Activated CD8-positive, alpha-beta T cell treated with anti-CD3 and anti-CD28 coated beads for 36 hours (primary cell): ENCODE results near the gene GPATCH8. TPM values are rescaled to one million over a fixed set of nuclear protein-coding genes. Genes with fewer than 3 reads are reported as not detected.
A peak's percentile ranks its signal among the peaks of the same experiment; 100 is the strongest.
"Not testable (repeated sequence)": the region's sequence is repeated elsewhere in the genome, so short reads cannot be mapped to it uniquely, and the experiment has no call there.

Experiments used
- ATAC-seq: fragments of 200-7000 bp; cut with Tn5 transposase; one replicate; pipeline ENCODE4 v1.10.0; 2021; ENCODE audit warnings: mild to moderate bottlenecking, moderate library complexity
- CTCF ChIA-PET: fragments of 350-600 bp; sonication (Branson Sonifier 250); formaldehyde crosslinking; loops from one replicate; lab custom pipeline; 2021; ENCODE audit warnings: antibody characterized with exemption; lab: Charles Lee
- POLR2A ChIA-PET: fragments of 350-600 bp; sonication (Branson Sonifier 250); formaldehyde crosslinking; loops from one replicate; lab custom pipeline; 2021; ENCODE audit warnings: antibody characterized with exemption; lab: Charles Lee
- DNase-seq: peaks from one replicate; pipeline ENCODE4 v3.0.0-alpha.2; 2020
- H3K27ac Mint-ChIP-seq: one replicate; pipeline ENCODE4 v1.8.0; 2021; ENCODE audit warnings: mild to moderate bottlenecking, mixed read lengths
- H3K27me3 Mint-ChIP-seq: one replicate; pipeline ENCODE4 v1.8.0; 2021; ENCODE audit warnings: mixed read lengths
- H3K36me3 Mint-ChIP-seq: one replicate; pipeline ENCODE4 v1.8.0; 2021; ENCODE audit warnings: low read depth, mixed read lengths
- H3K4me1 Mint-ChIP-seq: one replicate; pipeline ENCODE4 v1.8.0; 2021; ENCODE audit warnings: low read depth, mixed read lengths
- H3K4me3 Mint-ChIP-seq: one replicate; pipeline ENCODE4 v1.8.0; 2021; ENCODE audit warnings: mild to moderate bottlenecking, moderate library complexity, mixed read lengths
- H3K9me3 Mint-ChIP-seq: one replicate; pipeline ENCODE4 v1.8.0; 2021; ENCODE audit warnings: mixed read lengths
- intact Hi-C: fragments of 100-400 bp; cut with micrococcal nuclease; formaldehyde crosslinking; loops from one replicate; pipeline ENCODE4 v1.10.0; 2022
- total RNA-seq, 2 experiments: library from RNA; stranded (reverse); gene quantifications; one replicate each; pipeline ENCODE4 v1.2.3, GENCODE V29; 2021
- TF ChIP-seq, protein P1 (sequence below): fragments of 200-600 bp; IDR thresholded peaks from one replicate; pipeline ENCODE4 v1.8.0; 2022; ENCODE audit warnings: antibody characterized with exemption, mild to moderate bottlenecking

Gene GPATCH8
- total RNA-seq, 2 experiments from 2014 or later, result 34.0 to 36.8 TPM

DNA sequence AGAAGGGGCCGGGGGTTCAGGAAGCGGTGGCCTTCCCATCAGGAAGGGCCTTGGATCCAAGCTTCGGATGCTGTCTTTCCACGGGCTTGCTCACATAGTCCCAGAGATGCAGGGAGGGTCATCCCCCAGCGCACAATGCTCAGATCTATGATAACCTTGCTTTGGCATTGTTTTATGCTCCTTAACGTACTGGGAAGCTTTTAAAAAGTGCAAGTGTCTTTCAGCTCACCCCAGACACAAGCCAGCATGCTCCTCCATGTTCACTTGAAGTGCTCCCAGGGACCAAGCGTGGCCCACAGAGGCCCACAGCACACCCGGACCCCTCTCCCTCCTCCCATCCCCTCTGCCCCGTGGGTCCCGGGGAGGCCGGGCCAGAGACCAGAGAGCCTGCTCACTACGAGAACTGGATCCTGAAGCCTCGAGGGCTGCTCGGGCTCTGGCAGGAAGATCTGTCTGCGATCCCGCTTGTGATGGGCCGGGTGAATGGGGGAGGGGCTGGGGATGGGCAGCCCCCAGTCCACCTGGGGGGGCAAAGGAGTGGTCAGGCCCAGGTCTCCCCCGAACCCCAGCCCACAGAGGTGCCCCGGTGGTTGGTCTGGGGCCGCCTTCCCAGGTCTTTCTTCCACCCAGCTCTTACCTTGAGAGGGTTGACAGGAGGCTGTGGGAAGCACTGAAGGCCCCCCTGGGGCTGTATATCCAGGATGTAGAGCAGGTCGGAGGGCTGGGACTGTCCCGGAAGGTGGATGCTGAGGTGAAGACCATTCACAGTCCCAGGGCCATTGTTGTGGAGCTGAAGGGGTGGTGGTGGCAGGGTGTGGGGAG lies 127.8 kb downstream of the GPATCH8 start:
- TF ChIP-seq, protein P1, sequence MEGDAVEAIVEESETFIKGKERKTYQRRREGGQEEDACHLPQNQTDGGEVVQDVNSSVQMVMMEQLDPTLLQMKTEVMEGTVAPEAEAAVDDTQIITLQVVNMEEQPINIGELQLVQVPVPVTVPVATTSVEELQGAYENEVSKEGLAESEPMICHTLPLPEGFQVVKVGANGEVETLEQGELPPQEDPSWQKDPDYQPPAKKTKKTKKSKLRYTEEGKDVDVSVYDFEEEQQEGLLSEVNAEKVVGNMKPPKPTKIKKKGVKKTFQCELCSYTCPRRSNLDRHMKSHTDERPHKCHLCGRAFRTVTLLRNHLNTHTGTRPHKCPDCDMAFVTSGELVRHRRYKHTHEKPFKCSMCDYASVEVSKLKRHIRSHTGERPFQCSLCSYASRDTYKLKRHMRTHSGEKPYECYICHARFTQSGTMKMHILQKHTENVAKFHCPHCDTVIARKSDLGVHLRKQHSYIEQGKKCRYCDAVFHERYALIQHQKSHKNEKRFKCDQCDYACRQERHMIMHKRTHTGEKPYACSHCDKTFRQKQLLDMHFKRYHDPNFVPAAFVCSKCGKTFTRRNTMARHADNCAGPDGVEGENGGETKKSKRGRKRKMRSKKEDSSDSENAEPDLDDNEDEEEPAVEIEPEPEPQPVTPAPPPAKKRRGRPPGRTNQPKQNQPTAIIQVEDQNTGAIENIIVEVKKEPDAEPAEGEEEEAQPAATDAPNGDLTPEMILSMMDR, result no peak
- H3K27me3 Mint-ChIP-seq, result peaks cover 9% of the 10 kb centered on the region
- ChIA-PET POLR2A (no interaction called here), CTCF (interaction anchor here (0.6 to 5.9 kb wide), 12 partner anchors 8 to 195 kb away, joined by 3 to 39 read pairs (median 4); partner anchors contain the start of gene FAM171A2)
- no peak overlapping the region for H3K27ac Mint-ChIP-seq
- H3K4me1 Mint-ChIP-seq, result no peaks in the 10 kb centered on the region
- H3K9me3 Mint-ChIP-seq, result no peaks in the 10 kb centered on the region
- intact Hi-C loops, result no loop called here
- ATAC-seq (no peak), DNase-seq (no peak)
- H3K4me3 Mint-ChIP-seq, result no peak overlapping the region
- H3K36me3 Mint-ChIP-seq, result no peaks in the 10 kb centered on the region

DNA sequence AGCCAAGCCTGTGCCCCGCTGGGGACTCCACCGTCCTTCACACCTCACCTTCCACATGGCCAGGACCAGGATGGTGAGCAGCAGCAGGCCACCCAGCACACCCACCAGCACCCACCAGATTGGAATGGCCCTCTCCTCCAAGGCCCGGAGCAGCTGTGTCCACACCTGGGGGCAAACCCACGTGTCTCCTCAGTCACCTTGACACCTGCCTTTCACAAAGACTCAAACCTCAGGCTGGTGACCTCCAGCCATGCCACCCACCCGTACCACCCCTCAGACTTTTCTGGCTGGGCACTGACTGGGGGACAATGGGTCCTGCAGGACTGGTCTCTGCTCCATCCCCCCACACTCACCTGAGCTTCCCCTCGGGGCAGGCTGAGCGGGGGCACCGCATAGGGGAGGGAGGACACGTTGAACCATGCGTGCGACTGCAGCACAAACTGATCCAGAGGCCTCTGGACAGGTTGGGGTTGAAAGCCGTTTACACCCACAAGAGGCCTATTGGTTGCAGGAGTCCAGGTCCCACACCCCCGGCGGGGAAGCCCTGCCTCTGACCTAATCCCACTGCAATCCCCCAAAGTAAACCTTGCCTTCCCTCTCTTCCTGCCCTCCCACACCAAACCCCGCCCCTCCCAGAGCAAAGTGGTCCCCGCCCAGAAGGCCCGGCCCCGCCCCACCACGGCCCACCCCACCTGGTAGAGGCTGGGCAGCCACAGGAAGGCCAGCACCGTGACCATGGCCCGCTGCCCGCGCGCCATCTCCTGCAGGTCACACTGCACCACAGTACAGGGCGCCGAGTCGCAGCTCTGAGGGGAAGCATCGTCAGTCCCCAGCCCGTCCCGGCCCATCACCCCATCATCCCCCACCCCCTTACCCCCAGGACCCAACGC lies 128.7 kb downstream of the GPATCH8 start:
- TF ChIP-seq, protein P1, result no peak
- ChIA-PET CTCF (interaction anchor here (0.6 to 5.9 kb wide), 6 partner anchors 12 to 196 kb away, joined by 3 to 39 read pairs (median 10); partner anchors contain the start of gene FAM171A2), POLR2A (no interaction called here)
- DNase-seq, result no peak
- H3K27me3 Mint-ChIP-seq, result peaks cover 11% of the 10 kb centered on the region
- ATAC-seq, result no peak
- no peak overlapping the region for H3K27ac Mint-ChIP-seq
- no peaks in the 10 kb centered on the region for H3K36me3 Mint-ChIP-seq
- no peak overlapping the region for H3K4me3 Mint-ChIP-seq
- no peaks in the 10 kb centered on the region for H3K4me1 Mint-ChIP-seq
- intact Hi-C loops, result no loop called here
- no peaks in the 10 kb centered on the region for H3K9me3 Mint-ChIP-seq

DNA sequence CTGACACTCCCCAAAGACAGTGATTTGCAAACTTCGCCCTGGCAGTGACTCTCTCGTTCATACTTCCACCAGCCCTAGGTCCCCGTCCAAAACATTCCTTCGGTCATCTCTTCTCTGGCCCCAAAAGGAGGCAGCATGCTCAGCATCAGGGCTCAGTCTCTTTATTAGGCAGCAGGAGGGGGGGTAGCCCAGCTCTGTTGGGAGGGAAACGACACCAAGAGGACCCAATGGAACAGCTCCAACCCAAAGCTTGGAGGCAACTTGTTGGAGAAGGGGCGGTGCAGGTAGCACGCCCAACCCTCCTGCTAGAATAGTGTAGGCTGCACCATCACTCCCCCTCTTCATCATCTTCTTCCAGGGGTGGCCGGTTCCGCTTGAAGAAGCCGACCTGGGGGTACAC lies 131.2 kb downstream of the GPATCH8 start:
- Mint-ChIP-seq H3K36me3 (no peaks in the 10 kb centered on the region), H3K27me3 (peaks cover 13% of the 10 kb centered on the region), H3K4me1 (no peaks in the 10 kb centered on the region), H3K4me3 (no peak overlapping the region), H3K9me3 (no peaks in the 10 kb centered on the region), H3K27ac (no peak overlapping the region)
- no peak for DNase-seq
- POLR2A ChIA-PET, result interaction anchor here (1.5 kb wide), 1 partner anchor 10 kb away, joined by 3 read pairs; no protein-coding TSS in a partner anchor
- no peak for ATAC-seq
- CTCF ChIA-PET, result interaction anchor here (1.5 to 1.6 kb wide), 3 partner anchors 9 to 162 kb away, joined by 3 to 6 read pairs (median 4); partner anchors contain the start of gene FAM171A2
- intact Hi-C loops, result no loop called here
- TF ChIP-seq, protein P1, result no peak

DNA sequence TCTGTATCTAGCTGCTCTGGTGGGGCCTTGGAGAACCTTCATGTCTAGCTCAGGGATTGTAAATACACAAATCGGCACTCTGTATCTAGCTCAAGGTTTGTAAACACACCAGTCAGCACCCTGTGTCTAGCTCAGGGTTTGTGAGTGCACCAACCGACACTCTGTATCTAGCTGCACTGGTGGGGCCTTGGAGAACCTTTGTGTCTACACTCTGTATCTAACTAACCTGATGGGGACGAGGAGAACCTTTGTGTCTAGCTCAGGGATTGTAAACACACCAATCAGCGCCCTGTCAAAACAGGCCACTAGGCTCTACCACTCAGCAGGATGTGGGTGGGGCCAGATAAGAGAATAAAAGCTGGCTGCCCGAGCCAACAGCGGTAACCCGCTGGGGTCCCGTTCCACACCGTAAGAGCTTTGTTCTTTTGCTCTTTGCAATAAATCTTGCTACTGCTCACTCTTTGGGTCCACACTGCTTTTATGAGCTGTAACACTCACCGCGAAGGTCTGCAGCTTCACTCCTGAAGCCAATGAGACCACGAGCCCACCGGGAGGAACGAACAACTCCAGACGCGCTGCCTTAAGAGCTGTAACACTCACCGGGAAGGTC lies 133.7 kb downstream of the GPATCH8 start:
- H3K9me3 Mint-ChIP-seq, intact Hi-C loops: not testable (repeated sequence)
- DNase-seq, result peak; percentile 55

DNA sequence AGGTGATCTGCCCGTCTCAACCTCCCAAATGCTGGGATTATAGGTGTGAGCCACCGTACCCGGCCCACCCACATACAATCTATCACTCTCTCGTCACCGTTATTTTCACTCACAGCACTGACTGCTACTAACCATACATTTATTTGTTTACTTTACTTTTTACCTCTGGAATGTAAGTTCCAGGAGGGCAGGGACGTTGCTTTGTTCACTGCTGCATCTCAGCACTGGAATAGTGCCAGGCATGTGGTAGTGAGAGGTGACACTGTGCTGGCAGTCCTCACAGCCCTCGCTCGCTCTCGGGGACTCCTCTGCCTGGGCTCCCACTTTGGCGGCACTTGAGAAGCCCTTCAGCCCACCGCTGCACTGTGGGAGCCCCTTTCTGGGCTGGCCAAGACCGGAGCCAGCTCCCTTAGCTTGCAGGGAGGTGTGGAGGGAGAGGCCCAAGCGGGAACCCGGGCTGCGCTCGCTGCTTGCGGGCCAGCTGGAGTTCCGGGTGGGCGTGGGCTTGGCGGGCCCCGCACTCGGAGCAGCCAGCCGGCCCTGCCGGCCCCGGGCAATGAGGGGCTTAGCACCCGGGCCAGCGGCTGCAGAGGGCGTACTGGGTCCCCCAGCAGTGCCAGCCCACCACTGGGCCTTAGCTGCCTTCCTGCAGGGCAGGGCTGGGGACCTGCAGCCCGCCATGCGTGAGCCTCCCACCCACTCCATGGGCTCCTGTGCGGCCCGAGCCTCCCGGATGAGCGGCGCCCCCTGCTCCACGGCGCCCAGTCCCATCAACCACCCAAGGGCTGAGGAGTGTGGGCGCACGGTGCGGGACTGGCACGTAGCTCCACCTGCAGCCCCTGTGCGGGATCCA lies 134.6 kb downstream of the GPATCH8 start:
- intact Hi-C loops, H3K36me3 Mint-ChIP-seq, H3K9me3 Mint-ChIP-seq, H3K4me3 Mint-ChIP-seq, DNase-seq, H3K4me1 Mint-ChIP-seq, POLR2A ChIA-PET, H3K27ac Mint-ChIP-seq, ATAC-seq: not testable (repeated sequence)
- CTCF ChIA-PET, result interaction anchor here (1.8 to 2.9 kb wide), 2 partner anchors 8 to 14 kb away, joined by 6 to 13 read pairs; no protein-coding TSS in a partner anchor
- peaks cover 20% of the 10 kb centered on the region for H3K27me3 Mint-ChIP-seq

More for the DNA sequence above, 133.7 kb downstream of the GPATCH8 start:
- CTCF ChIA-PET, result interaction anchor here (1.1 kb wide), 1 partner anchor 14 kb away, joined by 4 read pairs; no protein-coding TSS in a partner anchor
- H3K27ac Mint-ChIP-seq, H3K4me1 Mint-ChIP-seq, H3K36me3 Mint-ChIP-seq, ATAC-seq, POLR2A ChIA-PET: not testable (repeated sequence)
- Mint-ChIP-seq H3K4me3 (peak overlapping the region; percentile 57), H3K27me3 (peaks cover 22% of the 10 kb centered on the region)
